ENCODE results near the gene PLEKHA7.

DNA sequence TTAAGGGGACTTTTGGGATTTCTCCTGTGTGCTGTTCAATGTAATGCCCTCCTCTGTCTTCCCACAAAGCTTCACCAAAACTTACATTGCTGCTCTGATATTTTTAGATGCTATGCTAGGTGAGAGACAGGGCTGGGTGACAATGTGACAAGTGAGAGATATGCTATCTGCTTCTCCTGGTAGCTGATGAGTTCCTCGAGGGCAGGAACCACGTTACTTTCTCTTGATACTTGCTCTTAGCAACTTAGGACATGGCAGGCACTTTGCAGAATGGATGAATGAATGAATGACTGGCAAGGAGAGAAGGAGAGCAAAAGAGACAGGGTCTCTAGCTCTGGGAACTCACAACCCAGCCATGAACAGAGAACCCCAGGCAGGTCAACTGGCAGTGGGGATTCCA, 160.4 kb downstream of the PLEKHA7 start:
- TF ChIP-seq, protein P1, sequence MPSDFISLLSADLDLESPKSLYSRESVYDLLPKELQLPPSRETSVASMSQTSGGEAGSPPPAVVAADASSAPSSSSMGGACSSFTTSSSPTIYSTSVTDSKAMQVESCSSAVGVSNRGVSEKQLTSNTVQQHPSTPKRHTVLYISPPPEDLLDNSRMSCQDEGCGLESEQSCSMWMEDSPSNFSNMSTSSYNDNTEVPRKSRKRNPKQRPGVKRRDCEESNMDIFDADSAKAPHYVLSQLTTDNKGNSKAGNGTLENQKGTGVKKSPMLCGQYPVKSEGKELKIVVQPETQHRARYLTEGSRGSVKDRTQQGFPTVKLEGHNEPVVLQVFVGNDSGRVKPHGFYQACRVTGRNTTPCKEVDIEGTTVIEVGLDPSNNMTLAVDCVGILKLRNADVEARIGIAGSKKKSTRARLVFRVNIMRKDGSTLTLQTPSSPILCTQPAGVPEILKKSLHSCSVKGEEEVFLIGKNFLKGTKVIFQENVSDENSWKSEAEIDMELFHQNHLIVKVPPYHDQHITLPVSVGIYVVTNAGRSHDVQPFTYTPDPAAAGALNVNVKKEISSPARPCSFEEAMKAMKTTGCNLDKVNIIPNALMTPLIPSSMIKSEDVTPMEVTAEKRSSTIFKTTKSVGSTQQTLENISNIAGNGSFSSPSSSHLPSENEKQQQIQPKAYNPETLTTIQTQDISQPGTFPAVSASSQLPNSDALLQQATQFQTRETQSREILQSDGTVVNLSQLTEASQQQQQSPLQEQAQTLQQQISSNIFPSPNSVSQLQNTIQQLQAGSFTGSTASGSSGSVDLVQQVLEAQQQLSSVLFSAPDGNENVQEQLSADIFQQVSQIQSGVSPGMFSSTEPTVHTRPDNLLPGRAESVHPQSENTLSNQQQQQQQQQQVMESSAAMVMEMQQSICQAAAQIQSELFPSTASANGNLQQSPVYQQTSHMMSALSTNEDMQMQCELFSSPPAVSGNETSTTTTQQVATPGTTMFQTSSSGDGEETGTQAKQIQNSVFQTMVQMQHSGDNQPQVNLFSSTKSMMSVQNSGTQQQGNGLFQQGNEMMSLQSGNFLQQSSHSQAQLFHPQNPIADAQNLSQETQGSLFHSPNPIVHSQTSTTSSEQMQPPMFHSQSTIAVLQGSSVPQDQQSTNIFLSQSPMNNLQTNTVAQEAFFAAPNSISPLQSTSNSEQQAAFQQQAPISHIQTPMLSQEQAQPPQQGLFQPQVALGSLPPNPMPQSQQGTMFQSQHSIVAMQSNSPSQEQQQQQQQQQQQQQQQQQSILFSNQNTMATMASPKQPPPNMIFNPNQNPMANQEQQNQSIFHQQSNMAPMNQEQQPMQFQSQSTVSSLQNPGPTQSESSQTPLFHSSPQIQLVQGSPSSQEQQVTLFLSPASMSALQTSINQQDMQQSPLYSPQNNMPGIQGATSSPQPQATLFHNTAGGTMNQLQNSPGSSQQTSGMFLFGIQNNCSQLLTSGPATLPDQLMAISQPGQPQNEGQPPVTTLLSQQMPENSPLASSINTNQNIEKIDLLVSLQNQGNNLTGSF (CRISPR knock-in tag; IDR thresholded peaks at IDR 0.05): no peak
- TF ChIP-seq ZFX (CRISPR knock-in tag; IDR thresholded peaks at IDR 0.05; ENCODE audit: low read depth) (no peak), POLR2A (IDR thresholded peaks at IDR 0.05; ENCODE audit: insufficient read depth in 1 of 2, low read depth in 2 of 2, low read length in 2 of 2) (no peak), NBN (conservative IDR thresholded peaks at IDR 0.05) (no peak), RNF2 (conservative IDR thresholded peaks at IDR 0.05; ENCODE audit: low read depth) (no peak), EZH2 (conservative IDR thresholded peaks at IDR 0.05; ENCODE audit: low read depth, low read length) (no peak), SNAI1 (CRISPR knock-in tag; IDR thresholded peaks at IDR 0.05; ENCODE audit: borderline replicate concordance) (no peak), ZNF709 (CRISPR knock-in tag; IDR thresholded peaks at IDR 0.05) (no peak), NFE2L1 (CRISPR knock-in tag; IDR thresholded peaks at IDR 0.05; ENCODE audit: borderline replicate concordance) (no peak), SRSF1 (optimal IDR thresholded peaks at IDR 0.05; ENCODE audit: low read depth, low read length) (no peak)
- TF ChIP-seq, protein P2, sequence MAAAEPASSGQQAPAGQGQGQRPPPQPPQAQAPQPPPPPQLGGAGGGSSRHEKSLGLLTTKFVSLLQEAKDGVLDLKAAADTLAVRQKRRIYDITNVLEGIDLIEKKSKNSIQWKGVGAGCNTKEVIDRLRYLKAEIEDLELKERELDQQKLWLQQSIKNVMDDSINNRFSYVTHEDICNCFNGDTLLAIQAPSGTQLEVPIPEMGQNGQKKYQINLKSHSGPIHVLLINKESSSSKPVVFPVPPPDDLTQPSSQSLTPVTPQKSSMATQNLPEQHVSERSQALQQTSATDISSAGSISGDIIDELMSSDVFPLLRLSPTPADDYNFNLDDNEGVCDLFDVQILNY (CRISPR knock-in tag; conservative IDR thresholded peaks at IDR 0.05): no peak
- TF ChIP-seq, protein P3, sequence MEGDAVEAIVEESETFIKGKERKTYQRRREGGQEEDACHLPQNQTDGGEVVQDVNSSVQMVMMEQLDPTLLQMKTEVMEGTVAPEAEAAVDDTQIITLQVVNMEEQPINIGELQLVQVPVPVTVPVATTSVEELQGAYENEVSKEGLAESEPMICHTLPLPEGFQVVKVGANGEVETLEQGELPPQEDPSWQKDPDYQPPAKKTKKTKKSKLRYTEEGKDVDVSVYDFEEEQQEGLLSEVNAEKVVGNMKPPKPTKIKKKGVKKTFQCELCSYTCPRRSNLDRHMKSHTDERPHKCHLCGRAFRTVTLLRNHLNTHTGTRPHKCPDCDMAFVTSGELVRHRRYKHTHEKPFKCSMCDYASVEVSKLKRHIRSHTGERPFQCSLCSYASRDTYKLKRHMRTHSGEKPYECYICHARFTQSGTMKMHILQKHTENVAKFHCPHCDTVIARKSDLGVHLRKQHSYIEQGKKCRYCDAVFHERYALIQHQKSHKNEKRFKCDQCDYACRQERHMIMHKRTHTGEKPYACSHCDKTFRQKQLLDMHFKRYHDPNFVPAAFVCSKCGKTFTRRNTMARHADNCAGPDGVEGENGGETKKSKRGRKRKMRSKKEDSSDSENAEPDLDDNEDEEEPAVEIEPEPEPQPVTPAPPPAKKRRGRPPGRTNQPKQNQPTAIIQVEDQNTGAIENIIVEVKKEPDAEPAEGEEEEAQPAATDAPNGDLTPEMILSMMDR (CRISPR knock-in tag; IDR thresholded peaks at IDR 0.05): no peak
- TF ChIP-seq, protein P4, sequence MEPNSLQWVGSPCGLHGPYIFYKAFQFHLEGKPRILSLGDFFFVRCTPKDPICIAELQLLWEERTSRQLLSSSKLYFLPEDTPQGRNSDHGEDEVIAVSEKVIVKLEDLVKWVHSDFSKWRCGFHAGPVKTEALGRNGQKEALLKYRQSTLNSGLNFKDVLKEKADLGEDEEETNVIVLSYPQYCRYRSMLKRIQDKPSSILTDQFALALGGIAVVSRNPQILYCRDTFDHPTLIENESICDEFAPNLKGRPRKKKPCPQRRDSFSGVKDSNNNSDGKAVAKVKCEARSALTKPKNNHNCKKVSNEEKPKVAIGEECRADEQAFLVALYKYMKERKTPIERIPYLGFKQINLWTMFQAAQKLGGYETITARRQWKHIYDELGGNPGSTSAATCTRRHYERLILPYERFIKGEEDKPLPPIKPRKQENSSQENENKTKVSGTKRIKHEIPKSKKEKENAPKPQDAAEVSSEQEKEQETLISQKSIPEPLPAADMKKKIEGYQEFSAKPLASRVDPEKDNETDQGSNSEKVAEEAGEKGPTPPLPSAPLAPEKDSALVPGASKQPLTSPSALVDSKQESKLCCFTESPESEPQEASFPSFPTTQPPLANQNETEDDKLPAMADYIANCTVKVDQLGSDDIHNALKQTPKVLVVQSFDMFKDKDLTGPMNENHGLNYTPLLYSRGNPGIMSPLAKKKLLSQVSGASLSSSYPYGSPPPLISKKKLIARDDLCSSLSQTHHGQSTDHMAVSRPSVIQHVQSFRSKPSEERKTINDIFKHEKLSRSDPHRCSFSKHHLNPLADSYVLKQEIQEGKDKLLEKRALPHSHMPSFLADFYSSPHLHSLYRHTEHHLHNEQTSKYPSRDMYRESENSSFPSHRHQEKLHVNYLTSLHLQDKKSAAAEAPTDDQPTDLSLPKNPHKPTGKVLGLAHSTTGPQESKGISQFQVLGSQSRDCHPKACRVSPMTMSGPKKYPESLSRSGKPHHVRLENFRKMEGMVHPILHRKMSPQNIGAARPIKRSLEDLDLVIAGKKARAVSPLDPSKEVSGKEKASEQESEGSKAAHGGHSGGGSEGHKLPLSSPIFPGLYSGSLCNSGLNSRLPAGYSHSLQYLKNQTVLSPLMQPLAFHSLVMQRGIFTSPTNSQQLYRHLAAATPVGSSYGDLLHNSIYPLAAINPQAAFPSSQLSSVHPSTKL (CRISPR knock-in tag; IDR thresholded peaks at IDR 0.05): no peak
- TF ChIP-seq, protein P5, sequence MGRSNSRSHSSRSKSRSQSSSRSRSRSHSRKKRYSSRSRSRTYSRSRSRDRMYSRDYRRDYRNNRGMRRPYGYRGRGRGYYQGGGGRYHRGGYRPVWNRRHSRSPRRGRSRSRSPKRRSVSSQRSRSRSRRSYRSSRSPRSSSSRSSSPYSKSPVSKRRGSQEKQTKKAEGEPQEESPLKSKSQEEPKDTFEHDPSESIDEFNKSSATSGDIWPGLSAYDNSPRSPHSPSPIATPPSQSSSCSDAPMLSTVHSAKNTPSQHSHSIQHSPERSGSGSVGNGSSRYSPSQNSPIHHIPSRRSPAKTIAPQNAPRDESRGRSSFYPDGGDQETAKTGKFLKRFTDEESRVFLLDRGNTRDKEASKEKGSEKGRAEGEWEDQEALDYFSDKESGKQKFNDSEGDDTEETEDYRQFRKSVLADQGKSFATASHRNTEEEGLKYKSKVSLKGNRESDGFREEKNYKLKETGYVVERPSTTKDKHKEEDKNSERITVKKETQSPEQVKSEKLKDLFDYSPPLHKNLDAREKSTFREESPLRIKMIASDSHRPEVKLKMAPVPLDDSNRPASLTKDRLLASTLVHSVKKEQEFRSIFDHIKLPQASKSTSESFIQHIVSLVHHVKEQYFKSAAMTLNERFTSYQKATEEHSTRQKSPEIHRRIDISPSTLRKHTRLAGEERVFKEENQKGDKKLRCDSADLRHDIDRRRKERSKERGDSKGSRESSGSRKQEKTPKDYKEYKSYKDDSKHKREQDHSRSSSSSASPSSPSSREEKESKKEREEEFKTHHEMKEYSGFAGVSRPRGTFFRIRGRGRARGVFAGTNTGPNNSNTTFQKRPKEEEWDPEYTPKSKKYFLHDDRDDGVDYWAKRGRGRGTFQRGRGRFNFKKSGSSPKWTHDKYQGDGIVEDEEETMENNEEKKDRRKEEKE (IDR thresholded peaks at IDR 0.05): no peak
